OCI-LY7 (cell line): ENCODE measurements around the gene C1orf116.

Experiments
- CTCF ChIP-seq: fragments of 200-600 bp; sonication (generic); conservative IDR thresholded peaks from 2 replicates; pipeline ENCODE4 v1.5.1; 2014; ENCODE audit warnings: mild to moderate bottlenecking, antibody characterized with exemption, low read length, moderate library complexity, mixed read lengths
- EZH2phosphoT487 ChIP-seq: fragments of 200-600 bp; sonication (generic); IDR thresholded peaks from 2 replicates; pipeline ENCODE4 v1.6.1; 2018; ENCODE audit warnings: low read depth, borderline replicate concordance, mild to moderate bottlenecking, mixed run types, antibody characterized with exemption, low read length, moderate library complexity, mixed read lengths

GRCh38 chr1:207052911-207053769 lies 20.6 kb upstream of the C1orf116 start, which contains the start of gene PFKFB2:
- TF ChIP-seq CTCF = 0 out of 2 replicates have a peak, but pooled peaks have one; percentile 16
- no peak for TF ChIP-seq EZH2phosphoT487
